Fibroblast of villous mesenchyme (primary cell): ENCODE results near the gene SPATC1L. TPM values are rescaled to one million over a fixed set of nuclear protein-coding genes. Genes with fewer than 3 reads are reported as not detected.
"Not testable (repeated sequence)": the region's sequence is repeated elsewhere in the genome, so short reads cannot be mapped to it uniquely, and the experiment has no call there.

Experiments
- DNase-seq: peaks from one replicate; pipeline ENCODE4 v3.0.0-alpha.2; 2010; ENCODE audit warnings: low read depth
- H3K4me3 ChIP-seq: 2 replicates; pipeline ENCODE4 v1.5.1; 2011; ENCODE audit warnings: low read depth, mild to moderate bottlenecking, low read length
- total RNA-seq: library from RNA; depleted of rRNA; stranded (reverse); fragments of >200 nt; gene quantifications from 2 replicates; pipeline ENCODE4 v1.2.3, GENCODE V29; 2012
- TF ChIP-seq, protein P1 (sequence below): IDR thresholded peaks from 2 replicates; pipeline ENCODE4 v1.5.1; 2012; ENCODE audit warnings: low read depth, mild to moderate bottlenecking, low read length; ENCODE audit not compliant: insufficient read depth

The SPATC1L gene
- total RNA-seq, 1 donor, result 9.5 TPM

DNA sequence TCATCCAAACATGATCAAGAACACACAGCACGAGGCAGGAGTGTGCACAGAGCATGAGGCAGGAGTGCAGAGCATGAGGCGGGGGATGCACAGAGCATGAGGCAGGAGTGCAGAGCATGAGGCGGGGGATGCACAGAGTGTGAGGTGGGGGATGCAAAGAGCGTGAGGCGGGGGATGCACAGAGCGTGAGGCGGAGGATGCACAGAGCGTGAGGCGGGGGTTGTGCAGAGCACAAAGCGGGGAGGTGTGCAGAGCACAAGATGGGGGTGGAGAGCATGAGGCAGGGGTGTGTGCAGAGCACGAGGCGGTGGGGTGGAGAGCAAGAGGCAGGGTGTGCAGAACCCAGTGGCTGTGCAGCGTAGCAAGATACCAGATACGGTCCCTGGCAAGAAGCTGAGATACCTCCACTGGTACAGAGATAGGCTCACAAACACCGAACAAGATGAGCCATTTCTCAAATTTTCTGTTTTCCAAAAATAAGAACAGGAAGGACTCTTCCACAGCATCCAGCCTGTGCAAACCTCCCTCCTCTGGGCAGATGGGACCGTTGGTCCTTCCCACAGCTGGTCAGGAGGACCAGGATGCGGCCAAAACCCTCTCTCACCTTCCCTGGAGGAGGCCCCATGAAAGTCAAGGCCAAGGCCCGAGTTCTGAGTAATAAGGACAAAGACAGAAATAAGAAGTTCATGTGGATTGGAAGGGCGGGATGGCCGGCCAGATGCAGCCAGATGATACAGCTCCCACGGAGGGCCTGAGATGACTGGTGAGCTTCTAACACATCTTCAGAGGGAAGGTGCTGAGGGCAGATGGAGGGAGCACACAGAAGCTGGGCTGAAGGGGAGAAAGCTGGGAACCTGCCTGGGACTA, 12.0 kb downstream of the SPATC1L start:
- TF ChIP-seq, protein P1, sequence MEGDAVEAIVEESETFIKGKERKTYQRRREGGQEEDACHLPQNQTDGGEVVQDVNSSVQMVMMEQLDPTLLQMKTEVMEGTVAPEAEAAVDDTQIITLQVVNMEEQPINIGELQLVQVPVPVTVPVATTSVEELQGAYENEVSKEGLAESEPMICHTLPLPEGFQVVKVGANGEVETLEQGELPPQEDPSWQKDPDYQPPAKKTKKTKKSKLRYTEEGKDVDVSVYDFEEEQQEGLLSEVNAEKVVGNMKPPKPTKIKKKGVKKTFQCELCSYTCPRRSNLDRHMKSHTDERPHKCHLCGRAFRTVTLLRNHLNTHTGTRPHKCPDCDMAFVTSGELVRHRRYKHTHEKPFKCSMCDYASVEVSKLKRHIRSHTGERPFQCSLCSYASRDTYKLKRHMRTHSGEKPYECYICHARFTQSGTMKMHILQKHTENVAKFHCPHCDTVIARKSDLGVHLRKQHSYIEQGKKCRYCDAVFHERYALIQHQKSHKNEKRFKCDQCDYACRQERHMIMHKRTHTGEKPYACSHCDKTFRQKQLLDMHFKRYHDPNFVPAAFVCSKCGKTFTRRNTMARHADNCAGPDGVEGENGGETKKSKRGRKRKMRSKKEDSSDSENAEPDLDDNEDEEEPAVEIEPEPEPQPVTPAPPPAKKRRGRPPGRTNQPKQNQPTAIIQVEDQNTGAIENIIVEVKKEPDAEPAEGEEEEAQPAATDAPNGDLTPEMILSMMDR, result no peak
- H3K4me3 ChIP-seq, result no peak overlapping the region
- no peak for DNase-seq

DNA sequence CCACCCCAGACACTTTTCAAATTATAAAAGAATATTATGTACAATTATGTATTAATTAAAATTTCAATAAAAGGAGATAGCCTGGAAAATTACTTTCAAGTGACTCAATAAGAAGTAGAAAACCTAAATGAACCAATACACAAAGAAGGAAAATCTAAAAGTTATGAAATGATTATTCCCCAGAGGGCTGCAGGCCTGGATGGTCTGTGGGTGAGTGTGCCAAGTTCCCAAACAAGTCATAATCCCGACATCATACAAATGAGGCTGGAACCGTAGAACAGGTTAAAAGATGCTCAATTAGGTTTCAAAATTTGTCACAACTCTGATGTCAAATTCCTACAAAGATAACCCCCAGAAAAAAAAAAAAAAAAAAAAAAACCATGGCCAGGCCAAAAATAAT, 12.7 kb downstream of the SPATC1L start:
- H3K4me3 ChIP-seq, result no peak overlapping the region
- TF ChIP-seq, protein P1, result no peak
- DNase-seq, result no peak

DNA sequence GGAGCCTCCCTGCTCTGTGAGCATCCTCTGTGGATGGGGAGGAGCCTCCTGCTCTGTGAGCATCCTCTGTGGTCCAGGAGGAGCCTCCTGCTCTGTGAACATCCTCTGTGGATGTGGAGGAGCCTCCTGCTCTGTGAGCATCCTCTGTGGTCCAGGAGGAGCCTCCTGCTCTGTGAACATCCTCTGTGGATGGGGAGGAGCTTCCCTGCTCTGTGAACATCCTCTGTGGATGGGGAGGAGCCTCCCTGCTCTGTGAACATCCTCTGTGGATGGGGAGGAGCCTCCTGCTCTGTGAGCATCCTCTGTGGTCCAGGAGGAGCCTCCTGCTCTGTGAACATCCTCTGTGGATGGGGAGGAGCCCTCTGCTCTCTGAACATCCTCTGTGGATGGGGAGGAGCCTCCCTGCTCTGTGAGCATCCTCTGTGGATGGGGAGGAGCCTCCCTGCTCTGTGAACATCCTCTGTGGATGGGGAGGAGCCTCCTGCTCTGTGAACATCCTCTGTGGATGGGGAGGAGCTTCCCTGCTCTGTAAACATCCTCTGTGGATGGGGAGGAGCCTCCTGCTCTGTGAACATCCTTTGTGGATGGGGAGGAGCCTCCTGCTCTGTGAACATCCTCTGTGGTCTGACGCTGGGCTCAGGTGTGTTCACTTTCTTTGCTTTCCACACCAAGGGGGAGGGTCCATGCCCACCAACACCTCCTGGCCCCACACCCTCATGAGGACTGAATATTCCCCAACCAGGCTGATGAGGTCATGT, 13.6 kb downstream of the SPATC1L start:
- not testable (repeated sequence) for H3K4me3 ChIP-seq

DNA sequence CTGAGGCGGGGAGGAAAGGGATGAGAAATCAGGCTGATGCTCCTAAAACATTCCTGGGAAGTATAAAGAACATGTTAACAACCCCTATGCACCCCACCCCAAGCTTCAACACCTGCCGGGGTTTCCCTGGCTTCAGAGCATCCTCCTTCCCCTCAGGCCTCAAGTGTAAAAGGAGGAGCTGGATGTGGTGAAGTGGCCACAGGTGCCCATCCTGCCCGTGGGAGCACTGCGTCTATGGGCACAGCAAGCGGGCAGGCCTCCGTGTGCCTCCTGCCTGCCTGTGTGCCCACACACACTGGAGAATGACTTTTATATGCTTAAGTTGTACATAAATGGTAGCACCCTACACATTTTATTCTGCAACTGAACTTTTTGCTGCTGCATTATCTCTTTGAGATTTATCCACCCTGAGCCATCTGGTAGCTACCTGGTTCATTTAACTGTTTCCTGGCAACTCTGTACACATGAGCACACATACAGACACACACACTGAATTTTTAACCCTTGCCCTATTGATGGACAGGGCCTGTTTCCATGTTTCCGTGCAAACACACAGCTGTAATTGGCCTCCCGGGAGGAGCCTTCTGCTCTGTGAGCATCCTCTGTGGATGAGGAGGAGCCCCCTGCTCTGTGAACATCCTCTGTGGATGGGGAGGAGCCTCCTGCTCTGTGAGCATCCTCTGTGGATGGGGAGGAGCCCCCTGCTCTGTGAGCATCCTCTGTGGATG, 15.4 kb downstream of the SPATC1L start:
- DNase-seq, result no peak
- H3K4me3 ChIP-seq, result no peak overlapping the region
- TF ChIP-seq, protein P1, result no peak

More for the DNA sequence above, 13.6 kb downstream of the SPATC1L start:
- not testable (repeated sequence) for DNase-seq

DNA sequence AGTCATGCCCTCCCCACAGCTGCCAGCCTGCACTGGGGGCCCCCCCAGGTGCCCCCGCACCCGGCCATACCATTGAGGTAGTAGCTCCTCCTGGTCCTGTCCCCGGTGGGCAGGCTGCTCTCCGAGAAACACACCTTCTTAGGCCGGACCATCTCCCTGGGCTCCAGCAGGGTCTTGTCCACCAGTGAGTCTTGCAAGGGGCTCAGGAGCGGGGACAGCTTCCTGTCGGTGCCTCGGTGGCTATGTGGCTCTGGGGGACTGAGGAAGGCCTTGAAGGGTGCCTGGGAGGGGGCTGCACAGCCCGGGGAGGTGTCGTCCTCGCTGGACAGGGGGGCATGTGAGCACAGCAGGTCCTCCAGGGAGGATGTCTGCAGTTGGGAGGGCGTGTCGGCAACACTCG, 16.0 kb downstream of the SPATC1L start:
- H3K4me3 ChIP-seq, result no peak overlapping the region
- TF ChIP-seq, protein P1, result no peak
- DNase-seq, result no peak

DNA sequence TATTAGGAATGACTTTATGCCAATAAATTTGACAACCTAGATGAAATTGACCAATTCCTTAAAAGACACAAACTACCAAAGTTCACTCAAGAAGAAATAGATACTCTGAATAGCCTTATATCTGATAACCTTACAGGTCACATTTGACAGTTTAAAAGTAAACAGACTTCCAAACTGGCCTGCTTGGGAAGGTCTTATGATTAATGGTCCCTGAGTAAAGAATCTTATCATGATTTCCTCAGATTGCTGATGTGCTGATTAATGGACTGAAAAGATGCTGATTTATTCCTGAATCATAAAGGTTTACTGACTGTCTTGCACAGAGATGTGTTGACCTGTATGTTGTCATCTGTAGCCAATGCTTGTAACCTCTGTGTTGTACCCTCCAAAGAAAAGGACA, 19.2 kb downstream of the SPATC1L start:
- TF ChIP-seq, protein P1, result no peak

DNA sequence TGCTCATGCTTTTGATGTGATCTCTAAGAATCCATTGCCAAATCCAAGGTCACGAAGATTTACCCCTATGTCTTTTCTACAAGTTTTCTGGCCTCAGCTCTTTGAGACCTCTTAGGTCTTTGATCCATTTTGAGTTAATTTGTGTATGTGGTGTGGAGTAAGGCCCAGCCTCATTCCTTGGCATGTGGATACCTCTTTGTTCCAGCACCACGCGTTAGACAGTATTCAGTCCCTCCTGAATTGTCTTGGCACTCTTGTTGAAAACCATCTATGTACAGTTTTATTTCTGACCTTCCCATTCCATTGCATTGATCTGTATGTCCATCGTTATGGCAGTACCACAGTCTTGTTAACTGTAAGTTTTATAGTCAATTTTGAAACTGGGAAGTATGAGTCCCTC, 20.9 kb downstream of the SPATC1L start:
- DNase-seq, result no peak
- H3K4me3 ChIP-seq, result no peak overlapping the region
- TF ChIP-seq, protein P1, result no peak

More for the DNA sequence above, 19.2 kb downstream of the SPATC1L start:
- DNase-seq, result no peak
- H3K4me3 ChIP-seq, result no peak overlapping the region
